Measurements from ENCODE around the gene RGSL1.

RGSL1 gene

DNA sequence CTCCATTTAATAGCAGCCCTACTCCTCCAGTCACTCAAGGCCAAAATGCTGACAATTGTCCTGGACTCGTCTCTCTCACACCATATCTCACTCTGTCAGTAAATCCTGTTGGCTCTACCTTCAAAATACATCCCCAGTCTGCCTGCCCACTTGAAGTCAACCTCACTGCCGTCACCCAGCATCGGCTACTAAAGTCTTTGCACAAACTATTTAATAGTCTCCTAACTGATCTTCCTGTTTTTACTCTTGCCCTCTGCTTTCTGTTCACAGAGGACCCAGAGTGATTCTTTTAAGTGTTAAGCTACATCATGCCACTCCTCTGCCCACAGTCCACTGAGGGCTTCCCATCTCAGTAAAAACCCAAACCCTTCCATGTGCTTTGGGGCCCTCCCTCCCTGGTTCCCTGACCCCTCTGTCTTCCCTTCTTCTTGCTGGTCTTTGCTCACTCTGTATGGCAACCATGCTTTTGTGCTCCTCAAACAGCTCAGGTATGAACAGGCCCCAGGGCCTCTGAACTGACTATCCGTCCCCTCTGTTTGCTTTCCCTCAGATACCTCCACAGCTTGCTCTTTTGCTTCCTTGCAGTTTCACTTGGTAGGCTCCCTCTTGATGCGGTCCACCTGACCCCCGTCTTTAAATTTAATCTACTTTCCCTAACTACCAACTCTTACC lies 120.1 kb downstream of the RGSL1 start:
- CTCF ChIA-PET, result no interaction called here

DNA sequence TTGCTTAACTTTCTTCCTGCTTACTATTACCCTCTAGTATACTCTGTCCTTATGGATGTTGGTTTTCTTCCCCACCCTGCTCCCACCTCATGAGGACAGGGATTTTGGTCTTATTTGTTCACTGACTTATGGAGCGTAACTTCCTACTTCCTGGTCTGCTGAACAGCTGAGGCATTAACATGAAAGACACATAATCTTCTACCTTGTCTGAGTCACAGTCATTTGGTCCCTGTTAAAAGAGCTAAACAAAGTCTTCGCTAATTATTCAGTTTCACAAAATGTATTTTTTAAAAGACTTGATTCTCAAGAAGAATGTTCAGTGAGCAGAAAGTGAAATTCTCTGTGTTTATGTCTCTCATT lies 120.6 kb downstream of the RGSL1 start:
- CTCF ChIA-PET, result no interaction called here
- H3K27ac ChIP-seq, result no peak overlapping the region
- TF ChIP-seq, protein P1, sequence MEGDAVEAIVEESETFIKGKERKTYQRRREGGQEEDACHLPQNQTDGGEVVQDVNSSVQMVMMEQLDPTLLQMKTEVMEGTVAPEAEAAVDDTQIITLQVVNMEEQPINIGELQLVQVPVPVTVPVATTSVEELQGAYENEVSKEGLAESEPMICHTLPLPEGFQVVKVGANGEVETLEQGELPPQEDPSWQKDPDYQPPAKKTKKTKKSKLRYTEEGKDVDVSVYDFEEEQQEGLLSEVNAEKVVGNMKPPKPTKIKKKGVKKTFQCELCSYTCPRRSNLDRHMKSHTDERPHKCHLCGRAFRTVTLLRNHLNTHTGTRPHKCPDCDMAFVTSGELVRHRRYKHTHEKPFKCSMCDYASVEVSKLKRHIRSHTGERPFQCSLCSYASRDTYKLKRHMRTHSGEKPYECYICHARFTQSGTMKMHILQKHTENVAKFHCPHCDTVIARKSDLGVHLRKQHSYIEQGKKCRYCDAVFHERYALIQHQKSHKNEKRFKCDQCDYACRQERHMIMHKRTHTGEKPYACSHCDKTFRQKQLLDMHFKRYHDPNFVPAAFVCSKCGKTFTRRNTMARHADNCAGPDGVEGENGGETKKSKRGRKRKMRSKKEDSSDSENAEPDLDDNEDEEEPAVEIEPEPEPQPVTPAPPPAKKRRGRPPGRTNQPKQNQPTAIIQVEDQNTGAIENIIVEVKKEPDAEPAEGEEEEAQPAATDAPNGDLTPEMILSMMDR (conservative IDR thresholded peaks at IDR 0.05; ENCODE audit: low read depth), result no peak

More for the DNA sequence above, 120.1 kb downstream of the RGSL1 start:
- POLR2A ChIA-PET (ENCODE audit: low non-redundant PET), result no interaction called here
- TF ChIP-seq, protein P1 (conservative IDR thresholded peaks at IDR 0.05; ENCODE audit: low read depth), result no peak
- no peak for DNase-seq (ENCODE audit: low spot score)
- no peak overlapping the region for H3K27ac ChIP-seq

DNA sequence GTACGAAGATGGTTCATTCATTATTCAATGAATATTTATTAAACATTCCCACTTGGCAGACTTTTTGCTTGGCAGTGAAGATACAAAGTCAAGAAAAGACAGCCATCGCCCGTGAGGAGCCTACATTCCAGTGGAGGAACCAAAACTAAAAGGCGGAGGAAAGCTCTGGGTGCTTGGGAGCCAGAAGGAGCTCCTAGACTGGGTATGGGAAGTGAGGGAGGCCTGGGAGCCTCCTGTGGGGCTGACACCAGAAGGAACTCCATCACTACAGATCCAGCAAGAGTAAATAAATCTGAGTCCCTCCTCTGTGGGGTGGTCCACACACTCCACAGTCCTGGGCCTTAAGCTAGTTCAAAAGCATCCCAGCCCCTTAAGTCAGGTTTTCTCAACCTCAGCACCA lies 124.2 kb downstream of the RGSL1 start:
- TF ChIP-seq, protein P1 (conservative IDR thresholded peaks at IDR 0.05; ENCODE audit: low read depth), result no peak
- POLR2A ChIA-PET (ENCODE audit: low non-redundant PET), result no interaction called here
- CTCF ChIA-PET, result no interaction called here
- no peak overlapping the region for H3K27ac ChIP-seq
- DNase-seq (ENCODE audit: low spot score), result no peak

More for the DNA sequence above, 120.6 kb downstream of the RGSL1 start:
- POLR2A ChIA-PET (ENCODE audit: low non-redundant PET), result no interaction called here
- no peak for DNase-seq (ENCODE audit: low spot score)

DNA sequence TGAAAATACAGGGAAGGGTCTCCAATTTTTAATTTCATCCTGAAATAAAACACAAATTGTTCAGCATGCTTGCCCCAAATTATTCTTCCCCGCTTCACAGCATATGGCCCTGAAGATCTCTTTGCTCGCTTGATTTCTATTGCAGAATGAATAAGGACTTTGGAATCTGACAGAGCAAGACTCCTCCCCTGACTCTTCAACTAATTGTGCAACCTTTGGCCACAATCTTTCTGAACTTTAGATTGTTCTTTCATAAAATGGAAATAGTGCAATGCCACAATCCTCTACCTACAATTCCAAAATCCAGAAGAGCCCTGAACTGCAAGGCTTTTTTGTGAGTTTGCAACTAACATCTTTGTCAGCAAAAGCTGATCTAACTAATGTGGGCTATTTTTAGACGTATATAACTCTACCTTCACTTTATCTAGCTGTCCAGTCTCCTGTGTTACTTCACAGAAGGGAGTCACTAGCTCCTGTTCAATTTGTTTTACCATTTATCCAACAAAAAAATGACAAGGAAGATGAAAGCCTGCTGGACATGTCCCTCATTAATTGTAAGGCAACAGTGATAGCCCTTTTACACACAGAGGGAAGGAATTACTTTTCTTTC lies 125.7 kb downstream of the RGSL1 start:
- ChIA-PET CTCF (interaction anchor here (0.6 kb wide), 1 partner anchor 196 kb away, joined by 3 read pairs; no protein-coding TSS in a partner anchor), POLR2A (ENCODE audit: low non-redundant PET) (no interaction called here)
- peak; percentile 73 for DNase-seq (ENCODE audit: low spot score)
- no peak overlapping the region for H3K27ac ChIP-seq
- TF ChIP-seq, protein P1 (conservative IDR thresholded peaks at IDR 0.05; ENCODE audit: low read depth), result no peak

DNA sequence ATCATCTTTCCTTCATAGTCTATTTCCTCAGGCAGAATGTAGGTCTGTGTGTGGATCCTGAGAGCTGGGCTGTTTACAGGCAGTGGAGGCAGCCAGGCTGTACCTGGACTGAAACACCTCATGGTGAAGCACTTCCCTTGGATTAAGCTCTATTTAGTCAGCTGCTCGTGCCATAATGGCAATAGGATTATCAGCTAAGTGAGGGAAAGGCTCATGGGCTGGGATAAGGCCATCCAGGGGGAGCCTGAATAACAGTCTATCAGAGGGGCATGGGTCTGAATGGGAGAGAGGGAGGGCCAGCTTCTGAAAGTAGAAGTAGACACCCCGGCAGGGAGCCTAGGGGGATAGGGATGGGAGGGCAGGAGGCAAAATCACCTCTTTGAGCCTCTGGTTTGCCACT lies 130.8 kb downstream of the RGSL1 start:
- no peak overlapping the region for H3K27ac ChIP-seq
- TF ChIP-seq, protein P1 (conservative IDR thresholded peaks at IDR 0.05; ENCODE audit: low read depth), result no peak
- ChIA-PET CTCF (no interaction called here), POLR2A (ENCODE audit: low non-redundant PET) (no interaction called here)
- no peak for DNase-seq (ENCODE audit: low spot score)

DNA sequence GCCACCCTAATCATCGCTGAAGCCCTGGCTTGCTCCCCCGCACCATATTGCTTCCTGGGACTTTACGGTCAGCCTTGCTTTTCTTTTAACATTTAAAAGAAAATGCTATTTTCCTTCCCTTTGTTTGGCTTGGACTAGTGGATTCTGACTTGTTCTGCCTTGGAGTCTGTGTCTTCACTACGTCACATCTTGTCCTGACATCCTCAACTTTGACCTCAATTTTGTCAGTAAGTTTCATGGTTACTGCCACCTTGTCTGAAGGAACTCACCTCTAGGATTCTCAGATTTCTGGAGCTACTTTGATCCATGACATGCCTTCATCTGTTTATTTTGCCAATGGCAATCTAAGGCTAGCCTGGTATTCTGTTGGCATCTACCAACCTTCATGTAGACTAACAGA lies 134.8 kb downstream of the RGSL1 start:
- POLR2A ChIA-PET (ENCODE audit: low non-redundant PET), result no interaction called here
- DNase-seq (ENCODE audit: low spot score), result no peak
- CTCF ChIA-PET, result no interaction called here
- TF ChIP-seq, protein P1 (conservative IDR thresholded peaks at IDR 0.05; ENCODE audit: low read depth), result no peak
- no peak overlapping the region for H3K27ac ChIP-seq

Data from RWPE1 (cell line).